ENCODE measurements around the gene CLEC11A.
A peak's percentile ranks its signal among the peaks of the same experiment; 100 is the strongest.

The CLEC11A gene

GRCh38 chr19:50705422-50706019, 17.6 kb upstream of the CLEC11A start:
- DNase-seq: no peak

- no peak for DNase-seq
Observed at GRCh38 chr19:50706387-50706786, 16.8 kb upstream of the CLEC11A start.

- no peak for DNase-seq
Observed at GRCh38 chr19:50708179-50708879, 14.8 kb upstream of the CLEC11A start.

- DNase-seq: no peak
Observed at GRCh38 chr19:50710094-50710493, 13.1 kb upstream of the CLEC11A start.

DNA sequence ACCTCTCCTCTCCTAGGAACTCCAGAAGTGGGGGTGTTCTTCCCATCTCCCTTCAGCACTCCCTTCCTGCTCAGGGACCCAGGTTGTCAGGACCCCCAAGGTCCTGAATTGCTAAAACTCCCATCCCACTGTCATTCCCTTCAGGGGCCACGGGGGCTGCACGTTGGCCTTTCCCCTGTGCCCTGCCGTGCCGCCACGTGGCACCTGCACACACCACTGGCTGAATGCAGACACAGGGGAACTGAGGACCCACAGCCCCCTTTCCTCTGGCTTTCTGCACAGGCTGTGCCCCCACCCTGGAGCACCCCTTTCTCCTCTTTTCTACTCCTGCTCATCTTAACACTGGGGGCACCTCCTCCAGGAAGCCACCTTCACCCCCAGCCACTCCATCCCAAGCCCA, 12.6 kb upstream of the CLEC11A start:
- no peak for DNase-seq

- DNase-seq: no peak
Observed at GRCh38 chr19:50711196-50711595, 12.0 kb upstream of the CLEC11A start.

DNA sequence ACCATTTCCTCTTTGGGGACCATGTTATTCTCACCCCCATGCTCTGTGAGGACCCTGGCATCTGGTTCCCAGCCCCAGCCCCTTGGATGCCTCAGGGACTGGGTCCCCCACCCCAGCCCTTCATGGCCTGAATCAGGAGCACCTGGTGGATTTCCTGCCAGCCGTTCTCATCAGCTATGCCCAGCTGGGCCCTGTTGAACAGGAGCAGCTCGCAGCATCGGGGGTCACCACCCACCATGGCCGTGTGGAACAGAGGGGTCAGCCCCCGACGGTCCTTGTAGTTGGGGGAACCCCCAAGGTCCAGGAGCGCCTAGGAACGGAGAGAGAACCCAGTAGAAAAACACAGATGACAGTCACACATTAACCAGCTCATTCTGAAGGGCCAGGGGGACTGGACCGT, 11.4 kb upstream of the CLEC11A start:
- no peak for DNase-seq

DNA sequence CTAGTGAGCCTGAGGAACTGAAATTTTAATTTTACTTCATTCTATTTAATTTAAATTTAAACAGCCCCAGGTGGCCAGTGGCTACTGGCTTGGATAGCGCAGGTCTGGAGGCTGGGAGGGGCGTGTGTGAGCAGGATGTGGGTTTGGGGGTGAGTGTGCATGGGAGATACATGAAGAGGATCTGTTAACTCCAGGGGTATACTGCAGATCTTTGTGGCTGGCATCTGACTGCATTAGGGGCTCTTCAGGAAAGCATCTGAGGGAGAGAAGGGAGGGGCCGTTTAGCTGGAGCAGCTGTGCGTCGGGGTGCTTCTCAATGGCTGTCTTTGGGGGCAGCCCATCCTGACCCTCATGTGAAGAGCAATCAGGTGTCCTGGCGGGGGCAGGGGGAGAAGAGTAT, 10.3 kb upstream of the CLEC11A start:
- no peak for DNase-seq

DNA sequence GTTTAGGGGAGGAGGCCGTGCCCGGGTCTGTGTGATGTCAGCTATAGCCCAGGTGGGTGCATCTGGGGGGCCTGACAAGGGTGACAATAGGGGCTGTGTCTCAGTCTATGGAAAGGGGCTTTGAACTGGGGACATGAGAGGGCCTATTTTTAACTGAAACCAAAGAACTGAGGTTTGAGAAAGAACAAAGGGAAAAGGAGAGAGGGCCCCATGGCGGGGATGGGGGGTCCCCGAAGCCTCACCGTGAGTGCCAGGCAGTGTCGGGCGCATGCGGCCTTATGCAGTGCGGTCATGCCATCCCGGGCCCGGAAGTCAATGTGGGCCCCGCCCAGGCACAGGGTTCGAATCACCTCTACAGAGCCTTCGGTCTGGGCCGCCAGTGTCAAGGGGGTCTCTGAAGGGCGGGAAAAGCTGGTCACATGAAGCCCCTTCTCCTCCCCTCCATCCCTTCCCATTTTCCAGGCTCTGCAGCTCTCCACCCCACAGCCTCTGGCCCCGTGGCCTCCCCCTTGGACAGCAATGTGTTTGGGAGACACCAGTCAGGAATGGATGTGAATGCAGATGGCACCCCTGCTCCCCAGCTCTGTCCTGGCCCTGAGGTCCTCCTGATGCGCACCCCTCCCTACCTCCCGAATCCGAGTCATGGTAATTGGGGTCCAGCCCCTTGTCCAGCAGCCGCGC, 9.5 kb upstream of the CLEC11A start:
- no peak for DNase-seq

- DNase-seq: no peak
Observed at GRCh38 chr19:50716178-50717025, 6.8 kb upstream of the CLEC11A start.

GRCh38 chr19:50717026-50717723, 6.0 kb upstream of the CLEC11A start:
- no peak for DNase-seq

GRCh38 chr19:50717891-50718254, 5.3 kb upstream of the CLEC11A start:
- no peak for DNase-seq

DNA sequence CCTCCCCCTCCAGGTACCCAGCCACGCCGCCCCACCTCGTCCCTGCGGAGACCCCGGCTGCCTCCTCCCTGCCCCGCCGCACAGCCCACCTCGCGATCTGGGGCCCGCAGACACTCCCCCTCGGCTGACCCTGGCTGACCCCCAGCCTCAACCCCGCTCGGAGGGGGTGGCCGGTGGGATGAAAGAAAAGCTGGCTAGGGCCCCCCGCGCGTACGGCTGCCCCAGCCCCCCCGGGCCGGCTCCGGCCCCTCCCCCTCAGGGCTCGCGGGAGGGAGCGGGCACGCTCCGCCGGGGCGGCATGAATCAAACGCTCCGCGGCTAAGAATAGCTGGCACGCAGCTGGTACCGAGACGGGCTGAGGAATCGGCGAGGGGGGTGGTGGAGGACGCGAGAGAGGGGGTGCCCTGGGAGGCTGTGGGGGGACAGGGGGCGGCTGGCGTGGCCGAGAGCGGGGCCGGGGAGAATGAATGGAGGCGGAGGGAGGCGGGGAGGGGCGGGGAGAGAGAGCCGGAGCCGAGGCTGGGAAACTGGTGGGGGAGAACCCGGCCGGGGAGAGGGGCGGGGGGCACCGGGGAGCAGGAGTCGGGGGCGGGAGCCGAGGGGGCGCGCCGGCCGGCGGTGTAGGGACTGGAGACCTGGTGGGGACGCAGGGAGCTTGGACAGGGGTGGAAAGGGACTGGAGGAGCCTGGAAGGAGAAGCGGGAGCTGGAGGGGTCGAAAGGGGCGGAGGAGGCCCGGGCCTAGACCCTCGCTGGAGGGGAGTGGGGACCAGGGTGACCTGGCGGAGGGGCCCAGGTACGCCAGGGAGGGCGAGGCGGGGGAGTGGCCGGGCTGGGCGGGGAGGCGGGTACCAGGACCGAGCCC, 4.7 kb upstream of the CLEC11A start:
- DNase-seq: peak; percentile 37

DNA sequence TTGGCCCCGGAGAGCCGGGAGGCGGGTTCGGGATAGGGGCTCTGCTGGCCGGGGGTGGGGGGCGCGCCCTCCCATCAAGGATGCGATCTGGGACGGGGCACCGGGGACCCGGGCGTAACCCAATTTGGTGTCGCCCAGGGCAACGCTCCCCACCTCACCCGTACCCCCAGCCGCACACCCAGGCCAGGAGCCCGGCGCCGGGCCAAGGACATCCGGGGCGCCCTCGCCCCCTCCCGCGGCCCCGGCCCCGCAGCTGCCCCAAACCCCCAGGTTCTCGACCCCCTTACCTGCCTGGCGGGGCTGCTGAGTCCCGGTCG, 4.1 kb upstream of the CLEC11A start:
- no peak for DNase-seq

GRCh38 chr19:50719566-50719965, 3.6 kb upstream of the CLEC11A start, which contains the start of gene SHANK1:
Gene SHANK1, minus strand, starts transcription at chr19:50719802. Its CDS starts 2,883 bp downstream, at chr19:50716919.
- no peak for DNase-seq

DNA sequence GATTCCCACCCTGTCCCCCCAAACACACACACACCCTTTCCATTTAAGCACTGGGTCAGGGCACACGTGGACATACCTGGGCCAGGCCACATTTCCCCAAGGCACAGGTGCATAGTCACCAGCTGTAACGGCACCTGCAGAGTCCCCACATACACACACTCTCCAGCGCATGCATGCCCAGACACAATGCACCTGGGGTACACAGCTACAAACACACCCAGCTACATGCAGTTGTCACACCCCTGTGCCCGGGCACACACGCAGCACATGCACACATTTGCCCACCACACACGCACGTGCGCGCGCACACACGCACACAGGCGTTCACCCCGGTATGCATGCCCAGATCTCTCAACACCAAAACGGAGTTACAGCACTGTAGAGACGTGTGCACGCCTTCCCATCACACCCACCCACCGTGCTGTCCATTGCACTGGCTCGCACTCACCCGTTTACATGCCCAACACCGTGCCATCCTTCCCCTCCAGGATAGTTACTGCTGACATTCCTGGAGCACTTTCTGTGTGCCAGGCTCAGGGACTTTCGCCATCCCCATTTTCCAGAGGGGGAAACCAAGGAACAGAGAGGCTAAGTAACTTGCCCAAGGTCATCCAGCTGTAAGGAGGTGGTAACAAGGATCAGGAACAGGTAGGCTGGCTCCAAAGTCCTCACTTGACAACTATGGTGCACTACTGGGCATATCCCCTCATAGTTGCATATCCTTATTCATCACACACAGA, 2.8 kb upstream of the CLEC11A start:
- DNase-seq: no peak

- no peak for DNase-seq
Observed at GRCh38 chr19:50720921-50721381, 2.2 kb upstream of the CLEC11A start.

DNA sequence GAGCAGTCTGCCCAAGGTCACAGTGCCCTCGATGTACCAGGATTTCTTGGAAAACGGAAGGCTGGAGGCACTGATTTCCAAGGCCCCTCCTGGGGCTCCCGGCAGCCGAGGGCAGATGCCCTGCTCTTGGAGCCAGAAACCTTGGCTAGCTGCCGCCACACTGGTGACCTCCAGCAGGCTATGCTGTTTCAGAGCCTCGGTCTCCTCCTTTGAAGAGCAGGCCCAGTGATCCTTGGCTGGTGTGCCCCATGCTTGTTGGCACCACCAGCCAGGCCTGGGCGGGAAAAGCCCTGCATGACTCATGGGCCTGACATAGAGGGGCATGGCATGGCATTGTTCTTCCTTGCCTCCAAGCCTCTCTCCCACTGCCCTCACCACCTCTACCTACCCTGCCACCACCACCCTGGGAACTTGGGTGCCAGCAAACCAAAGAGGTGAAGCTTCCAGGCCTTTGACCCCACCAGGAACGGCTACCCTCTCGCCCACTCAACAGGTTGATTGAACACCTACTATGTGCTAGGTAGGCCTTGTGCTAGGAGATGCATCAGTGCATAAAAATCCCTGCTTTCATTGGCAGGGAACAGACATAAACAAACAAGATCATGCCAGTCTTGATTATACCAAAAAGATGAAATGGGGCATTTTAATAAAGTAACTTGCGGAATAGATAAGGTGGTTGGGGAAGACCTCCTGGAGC, 1.6 kb upstream of the CLEC11A start:
- DNase-seq: no peak

DNA sequence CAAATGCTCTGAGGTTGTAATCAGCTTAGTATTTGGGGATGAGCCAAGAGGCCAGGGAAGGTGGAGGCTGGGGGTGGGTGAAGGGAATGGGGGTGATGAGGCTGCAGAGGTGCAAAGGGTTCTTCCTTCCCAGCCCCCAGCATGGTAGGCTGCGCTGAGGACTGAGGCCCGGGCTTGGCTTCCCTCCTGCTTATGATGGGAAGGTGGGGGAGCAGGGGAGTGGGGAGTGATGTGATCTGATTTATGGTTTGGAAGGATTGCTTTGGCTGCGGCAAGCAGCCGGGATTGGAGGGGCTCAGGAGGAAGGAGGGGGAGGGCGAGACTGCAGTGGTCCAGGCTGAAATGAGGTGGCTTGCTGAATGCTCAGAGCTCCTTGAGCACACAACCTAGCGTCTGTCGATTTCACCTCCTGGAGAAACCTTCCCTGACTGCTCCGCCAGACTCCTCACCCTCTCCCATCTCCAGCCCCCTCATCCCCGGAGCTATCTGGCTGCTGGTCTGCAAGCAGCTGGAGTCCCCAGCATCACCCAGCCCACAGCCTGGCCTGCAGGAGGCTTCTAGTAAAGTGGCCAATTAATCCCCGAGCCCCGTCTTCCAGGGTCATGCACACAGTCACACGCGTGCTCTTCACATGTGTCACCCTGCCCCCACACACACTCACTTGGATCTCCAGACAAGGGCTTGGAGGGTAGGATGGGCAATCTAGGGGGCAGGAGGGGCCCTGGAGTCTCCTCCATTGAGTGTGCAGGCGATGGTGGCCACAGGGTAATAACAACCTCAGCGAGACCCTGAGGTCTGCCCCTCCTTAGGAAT, 757 bp upstream of the CLEC11A start:
- no peak for DNase-seq
